Pancreas (tissue), 10 donors: Measurements from ENCODE around the gene KCNH5. TPM values are rescaled to one million over a fixed set of nuclear protein-coding genes. Genes with fewer than 3 reads are reported as not detected.
"Not testable (repeated sequence)": the region's sequence is repeated elsewhere in the genome, so short reads cannot be mapped to it uniquely, and the experiment has no call there.

ENCODE experiments used
- ATAC-seq, 4 donors: fragments of 200-7000 bp; cut with Tn5 transposase; one replicate each; pipeline versions ENCODE4 v1.8.0 to v1.9.1; 2020; ENCODE audit warnings: mild to moderate bottlenecking in 4 of 4, moderate library complexity in 4 of 4
- DNase-seq, 6 donors: peaks; one replicate each; pipeline ENCODE4 v3.0.0-alpha.2; 2020
- FAIRE-seq: peaks from 2 replicates; lab custom pipeline; 2012; peaks lifted over from hg19 to GRCh38; lab: Jason Lieb, UNC
- H3K27ac ChIP-seq, 4 donors: fragments of 200-600 bp; sonication (generic); 1 replicate in 3 of 4; 2 replicates in 1 of 4; pipeline versions ENCODE4 v1.5.0 to v1.8.0; 2020
- H3K27me3 ChIP-seq, 4 donors: fragments of 200-600 bp; one replicate each; pipeline ENCODE4 v1.8.0; 2021
- H3K36me3 ChIP-seq, 3 donors: fragments of 200-600 bp; sonication (generic) in 1 of 3; one replicate each; pipeline versions ENCODE4 v1.5.0 to v1.8.0; 2020 to 2021
- H3K4me1 ChIP-seq, 3 donors: fragments of 200-600 bp; one replicate each; pipeline ENCODE4 v1.8.0; 2021
- H3K4me3 ChIP-seq, 4 donors: fragments of 200-600 bp; sonication (generic) in 2 of 4; one replicate each; pipeline versions ENCODE4 v1.5.0 to v1.8.0; 2020 to 2021
- H3K9me3 ChIP-seq, 4 donors: fragments of 200-600 bp; one replicate each; pipeline ENCODE4 v1.8.0; 2021
- CTCF ChIP-seq, 4 donors: fragments of 200-600 bp; sonication (generic) in 3 of 4; IDR thresholded peaks; one replicate each; pipeline versions ENCODE4 v1.5.0 to v1.8.0; 2021; ENCODE audit warnings: antibody characterized with exemption in 4 of 4
- WGBS, 2 donors: extraction: QIAGEN DNeasy Blood & Tissue Kit; methylation state at CpG; one replicate each; pipeline ENCODE4 v1.1.7; 2013; 5-methylcytosine and 5-hydroxymethylcytosine counted together
- intact Hi-C, 3 donors: fragments of 100-400 bp; cut with DNase I; formaldehyde crosslinking; loops; one replicate each; pipeline versions ENCODE4 v1.11.1 to v1.14.2; 2022
- polyA plus RNA-seq, 2 donors: library from polyadenylated mRNA; stranded (reverse); fragments of 200-250 nt; gene quantifications; one replicate each; pipeline ENCODE4 v1.2.3, GENCODE V29; 2013
- total RNA-seq, 6 donors: library from RNA; stranded (reverse); fragmentation: NEBNext Ultra II Directional in 4 of 6; extraction: Animal tissue kit (Norgen Biotek cat#: 25700) in 4 of 6; gene quantifications; one replicate each; pipeline versions ENCODE4 v1.2.1 to v1.2.4, GENCODE V29; 2021 to 2023
- donor health status: healthy with polysubstance abuse.
- donor health status: DM: no; HTN: no; CAD: no; lungs with moderate emphysema.
- donor health status: DM: no; HTN: no; CAD: no.
- donor health status: control.
- donor health status: control.
- donor health status: Bipolar disorder and iron deficiency.
- donor health status: DM: yes; HTN: yes; CAD: no.
- donor health status: DM: no; HTN: no; CAD: no.
- donor health status: DM: no; HTN: no; CAD: no.
- donor health status: DM: yes; HTN: yes; CAD: no.

Gene KCNH5
- total and polyA plus RNA-seq, 8 donors: not detected

GRCh38 chr14:62819931-62820330, 225.3 kb downstream of the KCNH5 start:
- Histone ChIP-seq H3K27ac (no peak overlapping the region), H3K36me3 (no peaks in the 10 kb centered on the region), H3K4me3 (no peak overlapping the region), H3K9me3 (no peaks in the 10 kb centered on the region), H3K4me1 (no peaks in the 10 kb centered on the region), H3K27me3 (no peaks in the 10 kb centered on the region)
- FAIRE-seq (no peak), DNase-seq (no peak), ATAC-seq (no peak)
- intact Hi-C loops: no loop called here
- WGBS, 2 donors: 51 to 82% methylated on average over 1 of the region's 1 CpG
- TF ChIP-seq CTCF (IDR thresholded peaks at IDR 0.05): no peak

- H3K27me3 ChIP-seq: no peaks in the 10 kb centered on the region
- no peaks in the 10 kb centered on the region for H3K36me3 ChIP-seq
- TF ChIP-seq CTCF (IDR thresholded peaks at IDR 0.05): no peak
- ATAC-seq (no peak), FAIRE-seq (no peak), DNase-seq (no peak)
- H3K27ac ChIP-seq: no peak overlapping the region
- H3K4me1 ChIP-seq: no peaks in the 10 kb centered on the region
- no peaks in the 10 kb centered on the region for H3K9me3 ChIP-seq
- 56 to 67% methylated on average over 4 of the region's 4 CpGs for WGBS, 2 donors
- intact Hi-C loops: no loop called here
- no peak overlapping the region for H3K4me3 ChIP-seq
Observed at GRCh38 chr14:62807636-62808035, 237.6 kb downstream of the KCNH5 start.

GRCh38 chr14:62800577-62800976, 244.7 kb downstream of the KCNH5 start:
- Histone ChIP-seq H3K4me3 (no peak overlapping the region), H3K36me3 (no peaks in the 10 kb centered on the region), H3K4me1 (no peaks in the 10 kb centered on the region), H3K9me3 (no peaks in the 10 kb centered on the region), H3K27ac (no peak overlapping the region), H3K27me3 (no peaks in the 10 kb centered on the region)
- DNase-seq (no peak), FAIRE-seq (no peak), ATAC-seq (no peak)
- no peak for TF ChIP-seq CTCF (IDR thresholded peaks at IDR 0.05)
- intact Hi-C loops: no loop called here
- WGBS, 2 donors: 25% methylated on average over 3 of the region's 3 CpGs

GRCh38 chr14:62796431-62796830, 248.8 kb downstream of the KCNH5 start:
- H3K36me3 ChIP-seq: no peaks in the 10 kb centered on the region
- H3K4me1 ChIP-seq: no peaks in the 10 kb centered on the region
- ATAC-seq (no peak), FAIRE-seq (no peak), DNase-seq (no peak)
- no peaks in the 10 kb centered on the region for H3K27me3 ChIP-seq
- H3K27ac ChIP-seq: no peak overlapping the region
- no peak overlapping the region for H3K4me3 ChIP-seq
- H3K9me3 ChIP-seq: no peaks in the 10 kb centered on the region
- intact Hi-C loops: no loop called here
- no peak for TF ChIP-seq CTCF (IDR thresholded peaks at IDR 0.05)
- WGBS, 2 donors: 70 to 87% methylated on average over 3 of the region's 3 CpGs

GRCh38 chr14:62792578-62792977, 252.7 kb downstream of the KCNH5 start:
- Histone ChIP-seq H3K9me3 (no peaks in the 10 kb centered on the region), H3K27ac (no peak overlapping the region), H3K36me3 (no peaks in the 10 kb centered on the region), H3K27me3 (no peaks in the 10 kb centered on the region), H3K4me1 (no peaks in the 10 kb centered on the region), H3K4me3 (no peak overlapping the region)
- intact Hi-C loops: no loop called here
- no peak for ATAC-seq
- DNase-seq: no peak
- 59 to 78% methylated on average over 5 of the region's 5 CpGs for WGBS, 2 donors
- TF ChIP-seq CTCF (IDR thresholded peaks at IDR 0.05): no peak
- FAIRE-seq: no peak

GRCh38 chr14:62781328-62781727, 263.9 kb downstream of the KCNH5 start:
- DNase-seq, H3K4me3 ChIP-seq, H3K9me3 ChIP-seq, H3K4me1 ChIP-seq, FAIRE-seq, ATAC-seq, H3K27ac ChIP-seq, H3K27me3 ChIP-seq, H3K36me3 ChIP-seq, intact Hi-C loops: not testable (repeated sequence)
- WGBS, 2 donors: 66 to 67% methylated on average over 15 of the region's 15 CpGs
